Measurements from ENCODE around the gene MAPK10.

DNA sequence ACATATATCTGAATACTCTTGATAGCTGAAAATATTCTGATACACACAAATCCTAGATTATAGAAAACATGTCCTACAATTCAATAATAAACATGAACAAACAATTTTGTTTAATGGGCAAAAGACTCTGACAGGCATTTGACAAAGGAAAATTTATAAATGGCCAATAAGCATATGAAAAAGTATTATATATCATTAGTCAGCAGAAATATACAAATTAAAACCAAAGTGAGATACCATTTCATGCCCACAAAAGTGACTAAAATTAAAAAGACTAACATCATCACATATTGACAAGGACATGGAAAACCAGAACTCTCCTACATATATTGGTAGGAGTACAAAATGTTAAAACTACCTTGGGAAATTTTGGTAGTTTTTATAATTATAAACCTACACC is 2.7 kb upstream of the MAPK10 start:
- TF ChIP-seq POLR2A (IDR thresholded peaks at IDR 0.05; ENCODE audit: low read depth, low read length) (no peak), TAF1 (IDR thresholded peaks at IDR 0.05; ENCODE audit: borderline replicate concordance, low read depth, low read length) (no peak), POLR2AphosphoS5 (IDR thresholded peaks at IDR 0.05; ENCODE audit: low read depth, low read length) (no peak)

All from GM12892 (cell line).